IMR-90 (cell line): ENCODE data around the gene CDK14. TPM values are rescaled to one million over a fixed set of nuclear protein-coding genes. Genes with fewer than 3 reads are reported as not detected.

ENCODE experiments used
- ATAC-seq: fragments of 200-7000 bp; cut with Tn5 transposase; 2 replicates; pipeline ENCODE4 v1.9.1; 2020; ENCODE audit warnings: low read depth, mild to moderate bottlenecking, moderate library complexity
- BruUV-seq: library from RNA; stranded (reverse); fragments of 400-500 nt; replicated peaks from 2 replicates; lab custom pipeline; 2021; lab: Mats Ljungman, UMichigan
- CTCF ChIA-PET: fragments of 300-600 bp; formaldehyde crosslinking; extraction: SDS; loops from one replicate; lab custom pipeline; 2021; ENCODE audit warnings: antibody characterized with exemption; lab: Yijun Ruan, JAX
- POLR2A ChIA-PET: fragments of 300-600 bp; sonication (Branson Sonifier 250); formaldehyde crosslinking; loops from one replicate; lab custom pipeline; 2022; ENCODE audit warnings: antibody characterized with exemption; ENCODE audit not compliant: unreplicated experiment; lab: Charles Lee
- DNase-seq: peaks from one replicate; pipeline ENCODE4 v3.0.0; 2013
- H2AFZ ChIP-seq: replicated peaks from 2 replicates; pipeline ENCODE3; 2013; ENCODE audit warnings: low read length, mild to moderate bottlenecking; ENCODE audit not compliant: poor library complexity
- H2AK5ac ChIP-seq: 2 replicates; pipeline ENCODE4 v1.6.1; 2013; ENCODE audit warnings: low read depth, low read length, inconsistent platforms
- H2AK9ac ChIP-seq: replicated peaks from 2 replicates; pipeline ENCODE3; 2013; ENCODE audit warnings: mild to moderate bottlenecking, low read depth, low read length, moderate library complexity; ENCODE audit not compliant: poor library complexity
- H2BK120ac ChIP-seq: 2 replicates; pipeline ENCODE4 v1.6.1; 2013; ENCODE audit warnings: low read depth, low read length, inconsistent platforms
- H2BK15ac ChIP-seq: 3 replicates; pipeline ENCODE4 v1.6.1; 2013; ENCODE audit warnings: low read depth, low read length, inconsistent platforms
- H2BK20ac ChIP-seq: 2 replicates; pipeline ENCODE4 v1.6.1; 2013; ENCODE audit warnings: low read depth, mild to moderate bottlenecking, inconsistent platforms, low read length, moderate library complexity
- H2BK5ac ChIP-seq: 2 replicates; pipeline ENCODE4 v1.6.1; 2013; ENCODE audit warnings: mild to moderate bottlenecking, low read depth, low read length, inconsistent platforms; ENCODE audit not compliant: poor library complexity, severe bottlenecking
- H3K14ac ChIP-seq: replicated peaks from 2 replicates; pipeline ENCODE4 v1.6.1; 2013; ENCODE audit warnings: low read depth, low read length, inconsistent platforms
- H3K18ac ChIP-seq: 2 replicates; pipeline ENCODE4 v1.6.1; 2013; ENCODE audit warnings: low read depth, low read length, control low read depth
- H3K23ac ChIP-seq: 2 replicates; pipeline ENCODE4 v1.6.1; 2013; ENCODE audit warnings: low read depth, low read length, inconsistent platforms
- H3K27ac ChIP-seq: 2 replicates; pipeline ENCODE4 v1.5.1; 2013; ENCODE audit warnings: mild to moderate bottlenecking, control low read depth, low read length; ENCODE audit not compliant: insufficient read depth
- H3K27me3 ChIP-seq: 2 replicates; pipeline ENCODE4 v1.6.1; 2013; ENCODE audit warnings: low read length; ENCODE audit not compliant: control insufficient read depth, insufficient read depth
- H3K36me3 ChIP-seq: 2 replicates; pipeline ENCODE4 v1.6.1; 2013; ENCODE audit warnings: low read length, mixed read lengths; ENCODE audit not compliant: control insufficient read depth, insufficient read depth
- H3K4ac ChIP-seq: 2 replicates; pipeline ENCODE4 v1.6.1; 2013; ENCODE audit warnings: low read depth, low read length, inconsistent platforms
- H3K4me1 ChIP-seq: 2 replicates; pipeline ENCODE4 v1.6.1; 2013; ENCODE audit warnings: low read length, mixed read lengths; ENCODE audit not compliant: control insufficient read depth, insufficient read depth
- H3K4me2 ChIP-seq: 2 replicates; pipeline ENCODE4 v1.6.1; 2013; ENCODE audit warnings: low read depth, mild to moderate bottlenecking, control low read depth, low read length, moderate library complexity
- H3K4me3 ChIP-seq: 2 replicates; pipeline ENCODE4 v1.5.1; 2013; ENCODE audit warnings: low read depth, mild to moderate bottlenecking, control low read depth, low read length, moderate library complexity; ENCODE audit not compliant: insufficient read depth
- H3K56ac ChIP-seq: 2 replicates; pipeline ENCODE4 v1.6.1; 2013; ENCODE audit warnings: low read length, inconsistent platforms; ENCODE audit not compliant: insufficient read depth; ENCODE audit errors: extremely low read depth
- H3K79me1 ChIP-seq, 2 experiments: 2 replicates each; pipeline ENCODE4 v1.6.1; 2013; ENCODE audit warnings: low read length in 2 of 2, inconsistent platforms in 1 of 2, low read depth in 1 of 2
- H3K9ac ChIP-seq: 2 replicates; pipeline ENCODE4 v1.6.1; 2013; ENCODE audit warnings: low read depth, low read length, control low read depth
- H3K9me1 ChIP-seq: 2 replicates; pipeline ENCODE4 v1.6.1; 2013; ENCODE audit warnings: low read length, inconsistent platforms; ENCODE audit not compliant: insufficient read depth
- H3K9me3 ChIP-seq: 2 replicates; pipeline ENCODE4 v1.6.1; 2013; ENCODE audit warnings: low read length; ENCODE audit not compliant: control insufficient read depth, insufficient read depth
- H4K20me1 ChIP-seq: 2 replicates; pipeline ENCODE4 v1.6.1; 2013; ENCODE audit warnings: low read length, inconsistent platforms; ENCODE audit not compliant: insufficient read depth
- H4K5ac ChIP-seq: 2 replicates; pipeline ENCODE4 v1.6.1; 2013; ENCODE audit warnings: mild to moderate bottlenecking, low read depth, low read length, control low read depth
- H4K8ac ChIP-seq, 2 experiments: 2 replicates each; pipeline ENCODE4 v1.6.1; 2013; ENCODE audit warnings: low read depth in 2 of 2, low read length in 2 of 2, control low read depth in 1 of 2, inconsistent platforms in 1 of 2
- H4K91ac ChIP-seq: 2 replicates; pipeline ENCODE4 v1.6.1; 2013; ENCODE audit warnings: low read depth, low read length, inconsistent platforms; ENCODE audit not compliant: insufficient read depth
- CTCF ChIP-seq: conservative IDR thresholded peaks from 2 replicates; pipeline ENCODE4 v1.5.1; 2012; ENCODE audit warnings: mild to moderate bottlenecking, low read depth, low read length, improper control_type of control experiment
- POLR2A ChIP-seq: IDR thresholded peaks from 2 replicates; pipeline ENCODE4 v1.6.1; 2012; ENCODE audit warnings: mild to moderate bottlenecking, low read depth, low read length
- RCOR1 ChIP-seq: IDR thresholded peaks from 2 replicates; pipeline ENCODE4 v1.6.1; 2012; ENCODE audit warnings: mild to moderate bottlenecking, low read length, improper control_type of control experiment; ENCODE audit not compliant: insufficient replicate concordance
- WGBS, 2 experiments: methylation state at CpG; one replicate each; pipeline versions ENCODE4 v1.1.5 to v1.1.7; 2013; ENCODE audit warnings: missing lambda C conversion rate in 2 of 2; ENCODE audit not compliant: insufficient read length in 1 of 2; ENCODE audit errors: extremely low coverage in 2 of 2; 5-methylcytosine and 5-hydroxymethylcytosine counted together
- dilution Hi-C: fragments of 300-500 bp; cut with HindIII; formaldehyde crosslinking; loops from one replicate; pipeline ENCODE4 v1.14.3; 2018; ENCODE audit warnings: low sequenced_read_pairs; ENCODE audit not compliant: unreplicated experiment
- in situ Hi-C: fragments of 300-500 bp; cut with MboI; formaldehyde crosslinking; loops from 3 replicates; pipeline ENCODE4 v1.14.3; 2019; ENCODE audit warnings: low sequenced_read_pairs, inconsistent platforms, mixed read lengths
- intact Hi-C: fragments of 100-400 bp; cut with micrococcal nuclease; formaldehyde crosslinking; loops from 2 replicates; pipeline ENCODE4 v1.10.0; 2022
- polyA plus RNA-seq, 3 experiments: library from polyadenylated mRNA; depleted of rRNA; stranded (reverse); fragments of >200 nt; gene quantifications; 2 replicates each; pipeline ENCODE4 v1.2.3, GENCODE V29; 2012; ENCODE audit warnings: low replicate concordance in 1 of 3
- total RNA-seq: library from RNA; depleted of rRNA; stranded (reverse); fragments of >200 nt; gene quantifications from 2 replicates; pipeline ENCODE4 v1.2.3, GENCODE V29; 2012

The CDK14 gene
- total and polyA plus RNA-seq, 2 of the 4 experiments (the other 2 are of a cell fraction), result 10.1 to 29.6 TPM

- Histone ChIP-seq H3K9ac (no peak overlapping the region), H3K56ac (no peak overlapping the region), H3K18ac (no peak overlapping the region), H3K4ac (no peak overlapping the region), H3K23ac (no peak overlapping the region), H3K4me3 (no peak overlapping the region), H3K9me3 (no peaks in the 10 kb centered on the region), H3K14ac (no peak overlapping the region), H2BK120ac (no peak overlapping the region), H3K9me1 (peaks cover 9% of the 10 kb centered on the region; the same call in 1 of the 2 replicates), H2AK9ac (no peak overlapping the region), H4K5ac (no peak overlapping the region), H4K20me1 (no peaks in the 10 kb centered on the region), H2BK20ac (no peak overlapping the region), H4K91ac (no peak overlapping the region), H2AK5ac (no peak overlapping the region), H3K4me1 (0 out of 2 replicates have a peak, but pooled peaks cover 2% of the 10 kb centered on the region), H2BK5ac (no peak overlapping the region), H3K27me3 (no peaks in the 10 kb centered on the region), H3K27ac (no peak overlapping the region), H2AFZ (no peak overlapping the region), H4K8ac (no peak overlapping the region), H3K4me2 (no peak overlapping the region), H3K79me1 (no peaks in the 10 kb centered on the region; a peak in 1 of 4 replicates), H2BK15ac (no peak overlapping the region), H3K36me3 (0 out of 2 replicates have a peak, but pooled peaks cover 1% of the 10 kb centered on the region)
- ChIA-PET POLR2A (no interaction called here), CTCF (no interaction called here)
- DNase-seq, result no peak
- TF ChIP-seq POLR2A (no peak), RCOR1 (no peak), CTCF (no peak)
- dilution Hi-C loops, result no loop called here
- WGBS, 2 experiments, result no CpG with 5 or more reads among the region's 4 CpGs
- ATAC-seq, result no peak
- intact Hi-C loops, result loop anchor here (5.0 to 10.0 kb wide), 5 partner anchors 299 to 1361 kb away; partner anchors contain the start of genes AKAP9 and GATAD1
- BruUV-seq, result no TSS peak
- in situ Hi-C loops, result loop anchor here (5.0 to 25.0 kb wide), 4 partner anchors 181 to 789 kb away; no protein-coding TSS in a partner anchor
Measured at GRCh38 chr7:91086200-91086599, 490.1 kb downstream of the CDK14 start.
